GM18499 (cell line): Measurements from ENCODE around the gene UBR2.
"Not testable (repeated sequence)": the region's sequence is repeated elsewhere in the genome, so short reads cannot be mapped to it uniquely, and the experiment has no call there.

Experiments
- ATAC-seq: cut with Tn5 transposase; IDR thresholded peaks from one replicate; pipeline ENCODE4 v1.9.1; 2021; ENCODE audit warnings: moderate number of reproducible peaks; ENCODE audit not compliant: insufficient read depth, unreplicated experiment

Gene UBR2

GRCh38 chr6:42615518-42615917 lies 51.7 kb downstream of the UBR2 start:
- ATAC-seq: no peak

GRCh38 chr6:42616716-42617115 lies 52.9 kb downstream of the UBR2 start:
- ATAC-seq: no peak

GRCh38 chr6:42618105-42618504 lies 54.3 kb downstream of the UBR2 start:
- ATAC-seq: no peak

- no peak for ATAC-seq
Measured at GRCh38 chr6:42618686-42619085, 54.9 kb downstream of the UBR2 start.

GRCh38 chr6:42619963-42620362 lies 56.1 kb downstream of the UBR2 start:
- ATAC-seq: no peak

- no peak for ATAC-seq
Measured at GRCh38 chr6:42624601-42625000, 60.8 kb downstream of the UBR2 start.

GRCh38 chr6:42627044-42627443 lies 63.2 kb downstream of the UBR2 start:
- ATAC-seq: no peak

GRCh38 chr6:42627674-42628073 lies 63.8 kb downstream of the UBR2 start:
- no peak for ATAC-seq

GRCh38 chr6:42628604-42629003 lies 64.8 kb downstream of the UBR2 start:
- no peak for ATAC-seq

- no peak for ATAC-seq
Measured at GRCh38 chr6:42629845-42630244, 66.0 kb downstream of the UBR2 start.

- ATAC-seq: no peak
Measured at GRCh38 chr6:42637681-42638080, 73.9 kb downstream of the UBR2 start.

- no peak for ATAC-seq
Measured at GRCh38 chr6:42642794-42643193, 79.0 kb downstream of the UBR2 start.

GRCh38 chr6:42644211-42644610 lies 80.4 kb downstream of the UBR2 start:
- no peak for ATAC-seq

GRCh38 chr6:42652024-42652746 lies 88.4 kb downstream of the UBR2 start:
- no peak for ATAC-seq

GRCh38 chr6:42653851-42654250 lies 90.0 kb downstream of the UBR2 start:
- no peak for ATAC-seq

GRCh38 chr6:42659806-42660205 lies 96.0 kb downstream of the UBR2 start:
- ATAC-seq: no peak

- no peak for ATAC-seq
Measured at GRCh38 chr6:42661540-42662153, 97.8 kb downstream of the UBR2 start.

GRCh38 chr6:42664718-42665117 lies 100.9 kb downstream of the UBR2 start:
- ATAC-seq: no peak

GRCh38 chr6:42674368-42674767 lies 110.5 kb downstream of the UBR2 start:
- not testable (repeated sequence) for ATAC-seq

GRCh38 chr6:42674780-42675179 lies 111.0 kb downstream of the UBR2 start:
- ATAC-seq: no peak

- no peak for ATAC-seq
Measured at GRCh38 chr6:42679358-42679757, 115.5 kb downstream of the UBR2 start.

- ATAC-seq: no peak
Measured at GRCh38 chr6:42688281-42688680, 124.5 kb downstream of the UBR2 start.
